Esophagus squamous epithelium (tissue), 4 donors: ENCODE measurements around the gene C1GALT1.
"Not testable (repeated sequence)": the region's sequence is repeated elsewhere in the genome, so short reads cannot be mapped to it uniquely, and the experiment has no call there.

ENCODE experiments used
- POLR2A ChIP-seq, 4 donors: fragments of 450-650 bp; IDR thresholded peaks; one replicate each; pipeline ENCODE4 v1.6.1; 2017; ENCODE audit warnings: antibody characterized with exemption in 4 of 4, mild to moderate bottlenecking in 4 of 4, moderate library complexity in 3 of 4
- TF ChIP-seq, protein P1 (sequence below), 6 experiments: fragments of 450-650 bp in 4 of 6; fragments of 200-600 bp in 2 of 6; sonication (generic) in 2 of 6; IDR thresholded peaks; one replicate each; pipeline ENCODE4 v1.5.1; 2016 to 2019; ENCODE audit warnings: antibody characterized with exemption in 6 of 6, mild to moderate bottlenecking in 4 of 6, moderate library complexity in 4 of 6

- TF ChIP-seq, protein P1, sequence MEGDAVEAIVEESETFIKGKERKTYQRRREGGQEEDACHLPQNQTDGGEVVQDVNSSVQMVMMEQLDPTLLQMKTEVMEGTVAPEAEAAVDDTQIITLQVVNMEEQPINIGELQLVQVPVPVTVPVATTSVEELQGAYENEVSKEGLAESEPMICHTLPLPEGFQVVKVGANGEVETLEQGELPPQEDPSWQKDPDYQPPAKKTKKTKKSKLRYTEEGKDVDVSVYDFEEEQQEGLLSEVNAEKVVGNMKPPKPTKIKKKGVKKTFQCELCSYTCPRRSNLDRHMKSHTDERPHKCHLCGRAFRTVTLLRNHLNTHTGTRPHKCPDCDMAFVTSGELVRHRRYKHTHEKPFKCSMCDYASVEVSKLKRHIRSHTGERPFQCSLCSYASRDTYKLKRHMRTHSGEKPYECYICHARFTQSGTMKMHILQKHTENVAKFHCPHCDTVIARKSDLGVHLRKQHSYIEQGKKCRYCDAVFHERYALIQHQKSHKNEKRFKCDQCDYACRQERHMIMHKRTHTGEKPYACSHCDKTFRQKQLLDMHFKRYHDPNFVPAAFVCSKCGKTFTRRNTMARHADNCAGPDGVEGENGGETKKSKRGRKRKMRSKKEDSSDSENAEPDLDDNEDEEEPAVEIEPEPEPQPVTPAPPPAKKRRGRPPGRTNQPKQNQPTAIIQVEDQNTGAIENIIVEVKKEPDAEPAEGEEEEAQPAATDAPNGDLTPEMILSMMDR (IDR thresholded peaks at IDR 0.05): not testable (repeated sequence)
- not testable (repeated sequence) for TF ChIP-seq POLR2A (IDR thresholded peaks at IDR 0.05)
These were observed 38.9 kb upstream of the C1GALT1 start for GRCh38 chr7:7143404-7143803.
